Activated CD4-positive, alpha-beta T cell treated with anti-CD3 and anti-CD28 coated beads, Interleukin-2, amount 50 U/mL, for 24 hours (primary cell): ENCODE data around the gene ELP4.

Source experiments
- DNase-seq, 2 donors: peaks; one replicate each; pipeline ENCODE4 v3.0.0-alpha.2; 2020; ENCODE audit warnings: low read depth in 1 of 2, low spot score in 1 of 2

ELP4 gene

DNA sequence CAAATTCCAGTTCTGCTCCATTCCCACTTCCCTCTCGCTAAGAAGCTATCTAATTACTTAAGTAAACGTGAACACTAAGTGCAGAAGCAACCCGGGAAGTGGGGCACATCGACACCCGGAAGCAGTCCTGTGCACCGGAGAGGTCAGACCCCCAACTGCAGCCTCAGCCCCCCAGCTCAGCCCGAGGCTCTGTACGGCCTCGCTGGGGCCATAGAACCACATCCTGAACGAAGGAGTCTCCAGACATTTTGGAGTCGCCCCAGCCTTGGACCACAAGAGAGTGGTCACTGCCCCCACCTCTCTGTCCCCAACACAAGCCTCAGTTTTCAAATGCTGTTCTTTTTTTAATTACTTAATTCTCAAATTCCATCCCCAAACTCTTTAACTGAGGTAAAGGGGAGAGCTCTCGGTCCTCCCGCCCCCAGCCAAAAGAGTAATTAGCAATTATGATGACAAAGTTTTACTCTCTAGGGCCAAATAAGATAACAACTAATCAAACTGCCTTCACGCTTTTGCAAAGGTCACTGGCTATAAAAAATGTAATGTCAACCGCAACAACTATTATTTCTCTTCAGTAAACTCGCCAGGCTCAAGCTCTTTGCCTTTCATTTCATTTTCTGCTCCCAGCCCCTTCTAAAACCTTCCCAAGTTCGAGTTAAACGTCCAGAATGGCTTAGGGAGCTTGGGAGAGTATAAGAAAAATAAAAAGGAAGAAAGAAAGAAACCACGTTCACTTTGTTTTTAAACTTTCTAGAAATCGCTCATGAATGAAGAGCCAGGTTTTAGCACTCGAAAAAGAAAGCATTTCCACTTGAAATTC is 299.4 kb downstream of the ELP4 start:
- DNase-seq: no peak

DNA sequence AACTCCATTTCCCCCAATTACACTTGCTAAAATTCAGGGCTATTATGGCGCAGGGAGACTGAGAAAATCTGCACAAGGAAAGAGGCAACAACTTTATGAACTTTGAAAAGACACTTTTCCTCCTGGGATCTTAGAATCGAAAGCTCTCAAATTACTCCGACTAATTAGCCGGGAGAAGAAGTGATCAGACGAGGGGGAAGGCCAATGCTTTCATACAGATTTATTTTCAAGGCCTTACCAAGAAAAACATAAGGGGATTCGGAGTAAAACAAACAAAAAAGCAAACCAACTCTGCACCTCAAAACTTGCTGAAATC is 299.9 kb downstream of the ELP4 start:
- DNase-seq: no peak

GRCh38 chr11:31809857-31810778 is 300.6 kb downstream of the ELP4 start:
- DNase-seq: no peak

GRCh38 chr11:31810779-31811647 is 301.4 kb downstream of the ELP4 start, which contains the start of gene PAX6:
PAX6 (minus strand) TSS chr11:31811322; CDS start chr11:31806411, 4,911 bp downstream.
- DNase-seq: peak in 1 of 2 donors; percentile 18

GRCh38 chr11:31812383-31813381 is 303.1 kb downstream of the ELP4 start:
- no peak for DNase-seq

- DNase-seq: no peak
These were observed 304.0 kb downstream of the ELP4 start for GRCh38 chr11:31813391-31814175.

- DNase-seq: no peak
These were observed 304.8 kb downstream of the ELP4 start for GRCh38 chr11:31814176-31814868.

DNA sequence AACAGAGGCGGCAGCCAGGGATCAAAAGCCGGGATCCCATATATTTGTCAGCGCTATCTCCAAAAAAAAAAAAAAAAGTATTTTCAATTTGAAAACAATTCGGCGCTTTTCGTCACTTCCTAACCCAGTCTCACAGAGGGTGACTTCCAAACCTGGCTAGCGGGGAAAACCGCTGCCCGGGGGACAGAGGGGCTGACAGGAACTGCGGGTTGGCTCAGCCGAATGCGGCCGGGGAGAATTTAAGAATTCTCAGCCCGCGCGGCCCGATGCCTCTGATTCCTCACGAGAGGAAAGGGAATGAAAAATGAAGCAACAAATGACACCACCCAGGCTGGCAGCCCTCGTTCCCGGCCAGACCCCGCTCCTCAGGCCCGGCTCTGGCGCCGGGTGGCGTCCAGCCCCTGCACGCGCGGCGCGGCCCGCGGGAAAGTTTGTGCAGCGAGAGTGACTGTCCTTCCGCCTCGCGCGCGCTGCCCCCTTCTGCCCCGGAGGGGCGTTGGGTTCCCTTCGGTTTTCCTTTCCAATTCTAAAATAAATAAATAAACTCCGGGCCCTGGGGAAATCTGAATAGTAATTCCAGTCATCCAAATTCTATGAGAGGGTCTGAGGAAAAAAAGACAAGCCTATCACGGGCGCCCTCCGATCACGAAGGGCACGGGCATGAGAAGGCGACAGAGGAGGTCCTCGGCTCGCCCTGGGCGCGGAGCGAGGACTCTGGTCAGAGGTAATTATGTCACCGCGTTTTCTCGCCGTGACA is 306.3 kb downstream of the ELP4 start:
- DNase-seq: no peak

GRCh38 chr11:31816468-31817053 is 307.0 kb downstream of the ELP4 start:
- no peak for DNase-seq

DNA sequence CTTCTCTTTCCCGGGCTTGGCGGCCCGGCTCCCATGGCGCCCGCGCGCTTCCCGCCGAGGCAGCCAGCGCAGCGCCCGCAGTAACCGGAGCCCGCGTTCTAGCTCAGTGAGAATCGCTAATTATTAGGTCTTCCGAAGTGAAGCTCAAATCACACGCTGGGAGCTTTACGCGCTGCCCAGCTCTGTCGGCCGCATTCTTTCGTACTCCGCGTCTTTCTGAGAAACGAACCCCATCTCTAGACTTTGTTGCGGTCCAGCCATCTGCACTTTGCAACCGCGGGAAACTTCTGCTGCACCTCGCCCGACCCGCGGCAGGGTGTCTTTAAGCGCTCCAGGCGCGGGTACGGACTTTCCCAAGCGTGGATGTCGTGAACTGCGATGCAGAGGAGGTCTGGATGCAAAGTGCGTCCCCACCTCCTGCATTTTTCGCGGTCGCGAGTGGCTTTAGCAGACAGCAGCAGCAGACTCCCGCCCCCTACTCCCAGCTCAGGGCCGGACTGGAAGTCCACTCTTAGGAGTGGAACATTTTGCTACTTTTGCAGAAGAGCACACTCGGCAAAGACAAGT is 307.6 kb downstream of the ELP4 start:
- DNase-seq: no peak

DNA sequence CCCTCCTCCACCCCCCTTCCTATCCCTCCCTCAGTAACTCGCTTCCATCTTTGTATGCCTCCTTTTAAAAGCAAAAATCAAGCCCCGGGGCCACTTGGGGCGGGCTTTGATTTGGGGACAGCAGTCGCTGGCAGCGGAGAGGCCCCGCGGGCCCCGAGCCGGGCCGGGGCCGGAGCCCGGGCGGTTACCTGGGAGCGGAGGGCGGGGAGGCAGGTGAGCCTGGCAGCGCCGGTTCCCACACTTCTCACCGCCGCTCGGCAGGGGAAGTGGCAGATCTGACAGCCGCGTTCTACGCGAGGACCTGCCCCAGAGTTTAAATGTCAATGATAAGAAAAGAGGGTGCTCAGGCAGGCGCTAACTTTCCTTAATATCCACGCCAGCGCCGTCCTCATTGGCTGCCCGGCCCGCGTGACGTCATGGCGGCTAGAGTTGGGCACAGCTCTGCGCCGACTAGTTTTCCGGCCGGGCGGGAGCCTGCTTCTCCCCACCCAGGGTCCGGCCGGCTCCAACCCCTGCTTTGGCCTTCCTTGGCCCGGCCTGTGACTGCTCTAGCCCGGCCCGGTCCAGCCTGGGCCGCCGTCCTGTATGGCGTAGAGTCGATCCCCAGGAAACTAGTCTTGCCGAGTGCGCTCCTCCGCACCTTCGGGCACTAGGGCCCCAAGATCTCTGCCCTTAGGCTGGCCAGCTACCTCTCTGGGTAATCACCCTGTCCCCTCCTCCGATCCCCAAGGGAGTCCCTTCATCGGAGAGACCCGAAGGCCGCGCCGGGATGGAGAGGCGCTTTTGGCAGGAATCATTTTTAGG is 308.3 kb downstream of the ELP4 start:
- DNase-seq: no peak

DNA sequence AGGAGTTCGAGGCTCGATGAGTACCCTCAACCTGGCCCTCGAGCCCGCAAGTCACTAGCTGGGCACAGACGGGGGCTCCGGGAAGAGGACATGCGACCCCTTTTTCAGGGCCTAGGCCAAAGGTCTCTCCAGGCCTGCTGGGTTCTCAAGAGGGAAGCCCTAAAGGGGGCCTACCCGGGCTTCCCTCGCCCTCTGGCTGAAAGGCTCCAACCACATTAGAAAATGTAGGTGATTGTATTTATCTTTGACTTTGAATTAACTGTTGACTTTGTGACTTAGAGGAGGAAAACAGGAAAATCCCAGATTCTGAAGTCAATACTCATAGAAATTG is 308.8 kb downstream of the ELP4 start:
- DNase-seq: no peak

DNA sequence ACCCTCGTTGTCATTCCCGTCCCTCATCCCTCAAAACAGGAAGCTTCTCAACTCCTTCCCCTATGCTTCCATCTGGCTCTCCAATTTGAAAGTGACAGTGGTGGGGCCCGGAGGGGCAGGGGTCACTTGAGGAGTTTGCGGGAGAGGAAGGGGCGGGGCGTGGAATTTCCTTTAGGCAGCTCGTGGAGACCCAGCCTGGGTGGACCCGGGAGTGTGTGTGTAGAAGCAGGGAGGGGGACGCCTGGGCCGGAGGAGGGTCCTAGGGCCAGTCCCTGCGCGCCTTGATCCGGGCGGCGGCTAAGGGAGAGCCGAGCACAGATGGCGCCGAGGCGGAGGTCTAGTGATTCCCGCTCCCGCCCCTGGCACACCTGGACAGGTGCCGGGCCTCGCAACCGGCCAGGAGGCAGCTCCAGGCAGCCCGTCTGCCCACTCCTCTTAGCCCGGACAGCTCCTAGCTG is 309.3 kb downstream of the ELP4 start:
- DNase-seq: no peak

- no peak for DNase-seq
These were observed 310.3 kb downstream of the ELP4 start for GRCh38 chr11:31819621-31820437.

DNA sequence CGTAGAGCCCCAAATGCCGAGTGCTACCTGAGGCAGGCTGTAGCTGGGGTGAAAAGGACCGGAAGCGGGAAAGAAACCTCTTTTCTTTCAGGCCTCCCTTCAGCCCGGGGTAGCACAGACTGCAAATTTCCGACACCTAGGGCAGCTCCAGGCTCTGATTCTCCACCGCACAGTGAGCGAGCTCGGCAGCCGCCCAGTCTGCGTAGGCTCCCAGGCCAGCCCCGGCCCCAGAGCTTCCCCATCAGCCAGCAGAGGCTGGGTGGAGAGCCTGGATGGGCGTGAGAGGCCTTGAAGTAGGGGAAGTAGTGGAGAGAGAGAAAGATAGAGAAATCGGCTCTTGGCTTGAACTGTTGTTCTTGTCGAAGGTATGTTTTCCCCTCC is 310.9 kb downstream of the ELP4 start:
- DNase-seq: no peak
